Measurements from ENCODE around the gene BMPER.

DNA sequence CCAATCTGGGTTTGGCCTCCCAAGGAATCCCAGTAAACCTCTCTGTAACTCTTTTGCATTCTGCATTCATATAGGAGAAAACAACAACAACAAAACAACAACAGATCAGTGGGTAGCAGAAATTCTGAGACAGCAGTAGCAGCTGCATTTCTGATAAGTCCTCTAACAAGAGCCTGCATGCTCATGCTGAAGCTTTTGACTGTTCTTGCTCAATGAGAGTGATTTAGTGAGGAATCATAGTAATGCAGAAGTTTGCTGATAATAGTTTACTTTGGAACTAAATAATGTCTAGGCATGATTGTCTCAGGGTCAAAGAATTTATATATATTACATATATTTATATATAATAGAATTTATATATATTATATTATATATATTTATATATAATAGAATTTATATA lies 35.2 kb downstream of the BMPER start:
- TF ChIP-seq POLR2A (IDR thresholded peaks at IDR 0.05) (no peak), CTCF (IDR thresholded peaks at IDR 0.05) (no peak)

Data from stomach (tissue), 4 donors.